HG03460 (cell line): ENCODE results near the gene EFCAB6.

ENCODE experiments used
- ATAC-seq: cut with Tn5 transposase; IDR thresholded peaks from one replicate; pipeline ENCODE4 v1.9.1; 2021; ENCODE audit not compliant: unreplicated experiment

EFCAB6 gene

DNA sequence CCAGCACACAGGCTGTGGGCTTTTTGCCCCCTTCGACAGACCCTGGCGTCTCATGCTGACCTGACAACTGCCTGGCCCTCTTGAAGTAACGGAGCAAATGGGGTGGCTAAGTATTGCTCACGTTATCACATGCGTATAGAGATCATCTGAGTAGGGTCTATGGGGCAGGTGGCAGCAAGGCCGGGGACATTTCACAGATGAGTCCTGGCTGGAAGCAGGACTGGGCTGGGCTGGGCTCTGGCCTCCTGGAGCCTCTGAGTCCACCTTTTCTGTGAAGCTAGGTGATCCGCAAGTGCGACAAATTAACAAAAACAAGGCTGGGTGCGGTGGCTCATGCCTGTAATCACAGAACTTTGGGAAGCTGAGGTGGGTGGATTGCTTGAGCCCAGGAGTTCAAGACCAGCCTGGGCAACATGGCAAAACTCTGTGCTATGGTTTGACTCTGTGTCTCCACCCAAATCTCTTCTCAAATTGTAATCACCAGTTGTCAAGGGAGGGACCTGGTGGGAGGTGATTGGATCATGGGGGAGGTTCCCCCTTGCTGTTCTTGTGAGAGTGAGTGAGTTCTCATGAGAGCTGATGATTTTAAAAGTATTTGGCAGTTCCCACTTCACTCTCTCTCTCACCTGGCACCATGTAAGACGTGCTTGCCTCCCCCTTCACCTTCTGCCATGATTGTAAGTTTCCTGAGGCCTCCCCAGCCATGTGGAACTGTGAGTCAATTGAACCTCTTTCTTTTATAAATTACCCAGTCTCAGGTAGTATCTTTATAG lies 278.3 kb downstream of the EFCAB6 start:
- no peak for ATAC-seq

DNA sequence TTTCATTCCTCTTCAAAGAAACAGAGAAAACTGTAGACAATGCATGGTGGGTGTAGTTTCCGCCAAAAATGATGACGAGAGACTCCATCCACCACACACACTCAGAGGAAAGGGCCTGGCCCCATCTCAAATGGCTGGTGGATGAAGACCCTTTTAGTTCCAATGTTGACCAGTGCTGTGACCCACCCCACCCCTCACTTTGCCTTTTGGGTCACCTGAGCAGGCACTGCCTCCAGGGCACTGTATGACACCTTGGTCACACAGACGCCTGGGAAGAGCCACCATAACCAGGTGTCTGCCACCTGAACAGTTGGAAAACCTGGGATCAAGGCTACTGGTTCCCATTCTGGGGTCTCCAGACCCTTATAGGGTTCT lies 279.0 kb downstream of the EFCAB6 start:
- ATAC-seq: no peak

DNA sequence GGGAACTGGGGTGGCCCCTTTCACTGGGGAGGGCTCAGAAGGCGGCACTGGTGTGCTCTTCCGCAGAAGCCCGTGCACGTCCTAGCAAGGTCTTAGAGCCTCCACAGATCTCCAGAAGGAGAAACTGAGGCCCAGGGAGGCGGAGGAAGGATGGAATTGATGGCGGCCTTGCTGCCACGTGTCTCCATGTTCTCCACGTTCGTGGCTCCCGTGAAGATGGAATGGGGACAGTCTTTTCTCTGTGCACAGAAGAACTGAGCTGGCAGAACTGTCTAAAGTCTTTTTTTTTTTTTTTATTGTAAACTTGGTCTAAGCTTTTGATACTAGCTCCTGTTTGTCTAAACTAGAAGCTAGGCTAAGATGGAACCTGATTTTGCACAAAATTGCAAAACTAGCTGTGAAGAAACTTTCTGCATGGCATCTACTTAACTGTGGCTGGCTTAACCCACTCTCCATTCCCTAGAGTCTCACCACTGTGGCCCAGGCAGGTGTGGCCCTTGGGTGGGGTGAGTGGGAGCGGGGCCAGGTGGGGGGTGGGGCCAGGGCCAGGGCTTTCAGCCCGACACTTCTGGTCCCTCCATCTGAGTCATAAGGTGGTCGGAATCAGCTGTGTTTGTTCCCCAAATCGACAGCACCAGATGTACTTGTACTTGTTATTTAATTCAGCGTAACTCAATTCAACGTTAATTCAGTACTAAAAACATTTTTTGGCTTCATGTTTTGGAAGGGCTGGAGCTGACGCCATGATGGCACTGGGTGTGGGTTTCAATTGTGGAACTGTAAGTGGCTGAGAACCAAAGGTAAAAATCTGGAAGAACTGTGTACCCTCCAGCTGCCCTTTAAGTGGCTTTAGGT lies 279.6 kb downstream of the EFCAB6 start:
- ATAC-seq: no peak

DNA sequence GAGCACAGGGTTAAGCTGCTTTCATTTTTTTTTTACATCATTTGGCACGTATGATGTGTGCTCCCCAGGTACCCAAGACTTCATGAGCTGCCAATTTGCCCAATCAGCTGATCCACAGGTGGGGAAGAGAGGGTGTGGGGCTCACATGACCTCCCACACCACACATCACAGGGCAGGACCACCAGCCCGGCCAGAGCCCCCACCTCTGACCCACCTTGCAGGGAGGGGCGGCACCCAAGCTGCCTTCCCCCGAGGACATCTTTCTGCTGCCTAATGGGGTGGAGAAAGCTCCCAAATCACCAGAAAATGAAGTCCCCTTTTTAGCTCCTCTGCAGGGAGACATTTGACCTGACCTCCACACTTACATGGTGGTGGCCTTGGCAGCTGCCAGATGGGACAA lies 280.5 kb downstream of the EFCAB6 start:
- ATAC-seq: no peak

DNA sequence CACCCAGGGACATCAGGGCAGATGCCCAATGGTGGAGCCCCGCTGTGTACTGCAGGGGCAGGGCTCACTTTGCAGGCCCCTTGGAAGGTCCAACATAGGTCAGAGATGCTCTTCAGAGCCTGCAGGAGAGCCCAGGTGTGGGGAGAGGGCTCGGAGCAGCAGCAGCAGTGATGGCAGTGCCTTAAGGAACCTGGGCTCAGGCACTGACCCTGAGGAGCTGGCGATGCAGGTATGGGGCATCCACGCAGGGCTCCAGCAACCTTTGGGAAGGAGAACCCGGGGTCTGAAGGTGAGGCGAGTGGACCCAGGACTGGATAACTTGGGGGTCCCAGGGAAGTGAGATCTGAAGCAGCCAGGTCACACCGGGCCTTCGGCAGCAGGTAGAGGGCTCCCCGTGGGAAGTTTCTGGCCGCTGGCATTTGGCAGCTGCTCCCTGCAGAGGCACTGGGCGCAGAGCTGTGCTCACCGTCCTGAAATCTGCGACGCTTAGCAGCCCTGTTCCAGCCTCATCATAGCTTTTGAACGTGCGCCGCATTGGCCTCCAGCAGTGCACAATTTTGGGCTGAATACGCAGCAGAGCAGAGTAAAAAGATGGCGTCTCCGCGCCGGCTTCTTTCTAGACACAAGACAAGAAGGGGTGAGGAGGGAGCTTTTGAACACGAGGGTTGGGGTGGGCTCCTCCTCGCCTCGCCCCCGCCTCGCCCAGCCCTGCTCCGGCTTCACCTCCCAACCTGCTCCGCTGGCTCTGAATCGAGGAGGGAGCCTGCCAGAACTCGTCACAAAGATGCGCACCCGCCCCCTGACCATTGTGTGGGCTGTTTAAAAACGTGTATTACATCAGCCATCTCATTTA lies 281.5 kb downstream of the EFCAB6 start:
- ATAC-seq: no peak

DNA sequence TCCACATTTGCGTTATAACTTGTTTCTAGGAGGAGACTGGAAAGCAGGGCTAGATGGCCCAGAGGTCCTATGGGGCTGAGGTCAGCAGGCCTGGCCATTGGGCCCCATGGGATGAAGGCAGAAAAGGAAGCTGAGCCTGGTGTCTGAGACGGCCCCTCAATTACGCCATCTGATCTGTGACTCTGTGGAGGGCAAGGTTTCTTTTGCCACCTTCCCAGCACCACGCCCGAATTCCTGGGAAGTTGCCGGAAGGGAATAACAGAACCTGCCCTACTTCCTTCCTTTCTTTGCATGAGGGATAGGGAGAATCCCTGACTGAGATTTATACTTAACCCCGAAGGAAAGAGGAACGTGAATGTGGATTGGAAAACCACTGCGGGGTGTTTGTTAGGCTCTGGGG lies 282.2 kb downstream of the EFCAB6 start:
- ATAC-seq: no peak

DNA sequence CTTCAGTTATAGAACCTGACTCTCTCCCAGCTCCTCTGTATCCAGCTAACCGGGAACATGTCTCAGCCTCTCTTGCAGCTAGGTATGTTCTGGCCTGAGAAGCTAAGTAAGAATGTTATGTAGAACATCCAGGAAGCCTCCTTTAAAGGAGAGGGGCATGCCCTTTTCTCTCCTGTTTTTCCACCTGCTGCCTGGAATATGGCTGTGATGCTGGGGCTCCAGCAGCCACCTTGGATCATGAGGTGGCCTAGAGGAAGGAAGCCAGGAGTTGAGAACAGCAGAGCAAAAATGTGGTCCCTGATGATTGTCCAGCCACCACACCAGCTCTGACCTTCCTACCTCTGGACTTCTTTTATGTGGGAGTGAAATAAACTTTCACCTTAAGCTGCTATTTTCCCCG lies 282.6 kb downstream of the EFCAB6 start:
- ATAC-seq: no peak

DNA sequence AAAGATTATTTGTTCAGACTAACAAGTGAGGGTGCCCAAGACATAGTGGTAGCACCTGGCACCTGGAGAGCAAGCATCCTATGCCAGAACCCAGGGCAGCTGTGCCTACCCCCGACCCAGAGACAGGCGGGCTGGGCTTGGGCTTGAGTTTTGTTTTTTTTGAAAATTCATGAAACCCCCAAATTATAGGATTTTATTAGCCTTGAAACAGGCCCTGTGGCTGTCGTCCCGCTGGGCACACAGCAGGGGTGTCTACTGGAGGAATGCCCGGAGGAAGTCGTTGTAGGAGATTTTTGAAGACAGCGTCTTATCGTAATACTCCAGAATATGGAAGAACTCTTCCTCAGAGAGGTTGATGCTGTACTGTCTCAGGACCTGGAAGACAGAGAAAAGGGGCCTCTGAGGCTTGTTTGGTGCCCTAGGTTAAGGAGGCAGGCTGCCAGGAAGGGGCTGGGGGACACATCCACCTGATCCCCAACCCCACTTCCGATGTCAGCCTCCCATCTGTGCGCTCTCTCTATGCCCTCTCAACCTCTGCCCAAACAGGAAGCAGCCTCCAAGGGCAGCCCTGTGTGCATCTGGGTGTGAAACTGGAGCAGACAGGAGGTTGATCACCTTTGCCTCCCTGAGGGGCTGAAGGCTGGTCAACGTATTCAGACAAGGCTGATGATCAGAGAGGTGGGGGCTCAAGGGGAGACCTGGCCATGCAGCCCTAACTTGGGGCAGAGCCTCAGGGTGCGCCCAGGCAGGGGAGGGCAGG lies 283.3 kb downstream of the EFCAB6 start:
- ATAC-seq: no peak

DNA sequence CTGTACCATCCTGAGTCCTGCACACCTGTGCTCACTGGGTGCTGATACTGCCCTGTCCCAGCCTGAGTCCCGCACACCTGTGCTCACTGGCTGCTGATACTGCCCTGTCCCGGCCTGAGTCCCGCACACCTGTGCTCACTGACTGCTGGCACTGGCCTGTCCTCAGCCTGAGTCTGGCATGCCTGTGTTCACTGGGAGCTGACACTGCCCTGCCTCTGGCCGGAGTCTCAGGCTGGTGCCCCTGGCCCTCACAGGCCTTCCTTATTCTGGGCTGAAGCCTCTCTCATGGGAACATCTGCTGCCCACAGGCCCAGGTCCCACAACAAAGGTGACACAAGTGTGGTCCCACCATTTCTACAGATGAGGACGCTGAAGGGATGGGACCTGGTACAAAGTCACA lies 285.2 kb downstream of the EFCAB6 start:
- no peak for ATAC-seq

DNA sequence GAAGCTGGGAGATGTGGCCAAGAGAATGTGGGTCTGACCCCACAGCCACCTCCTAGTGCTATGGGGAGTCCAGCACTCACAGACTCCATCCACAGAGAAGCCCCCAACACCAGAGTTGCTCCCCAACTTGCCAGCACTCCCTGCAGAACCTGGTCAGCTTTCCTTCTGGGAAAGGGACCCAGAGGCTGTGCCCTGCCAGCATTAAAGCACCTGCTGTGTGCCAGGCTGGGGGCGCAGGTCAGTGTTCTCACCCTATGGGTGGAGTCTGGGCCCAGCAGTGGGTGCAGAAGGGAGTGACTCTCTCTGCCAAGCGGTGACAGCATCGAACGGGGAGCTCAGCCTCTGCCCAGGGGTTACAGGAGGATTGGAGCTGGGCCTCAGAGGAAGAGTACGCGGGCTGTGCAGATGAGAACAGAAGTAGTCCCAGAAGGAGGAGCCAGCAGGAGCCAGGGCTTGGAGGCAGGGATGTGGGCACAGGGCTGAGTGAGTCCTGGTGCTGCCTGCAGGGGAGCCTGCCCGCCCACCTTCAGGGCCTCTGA lies 285.9 kb downstream of the EFCAB6 start:
- ATAC-seq: no peak

DNA sequence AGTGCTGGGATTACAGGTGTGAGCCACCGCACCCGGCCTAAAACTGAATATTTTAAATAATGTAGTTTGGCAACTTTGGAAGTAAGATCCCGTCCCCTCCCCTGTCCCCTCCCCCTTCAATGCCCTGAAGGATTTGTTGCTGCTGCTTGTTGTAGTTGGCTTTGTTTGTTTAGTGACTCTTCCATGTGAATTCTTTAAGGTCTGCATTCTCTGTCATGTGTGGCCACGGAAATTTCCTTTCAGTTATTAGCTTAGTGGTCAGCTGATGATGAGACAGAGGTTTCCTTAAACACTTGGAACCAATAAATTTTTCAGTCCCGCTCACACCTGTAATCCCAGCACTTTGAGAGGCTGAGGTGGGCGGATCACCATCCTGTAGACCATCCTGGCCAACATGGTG lies 290.4 kb downstream of the EFCAB6 start:
- ATAC-seq: no peak

DNA sequence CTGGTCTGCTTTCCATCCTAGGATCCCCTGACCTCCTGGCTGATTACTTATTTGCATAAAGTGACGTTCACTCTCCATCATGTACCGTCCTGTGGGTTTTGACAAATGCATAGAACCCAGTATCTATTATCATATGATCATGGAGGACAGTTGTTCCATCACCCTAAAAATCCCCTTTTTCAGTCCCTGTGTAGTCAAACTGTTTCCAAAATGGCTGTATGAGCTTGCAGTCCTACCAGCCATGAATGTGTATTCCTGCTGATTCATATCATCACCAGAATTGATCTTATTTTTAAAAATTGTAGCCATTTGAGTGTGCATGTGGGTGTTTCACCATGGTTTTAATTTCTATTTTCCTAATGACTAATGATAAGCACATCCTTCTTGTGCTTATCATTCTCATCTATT lies 291.5 kb downstream of the EFCAB6 start:
- no peak for ATAC-seq

DNA sequence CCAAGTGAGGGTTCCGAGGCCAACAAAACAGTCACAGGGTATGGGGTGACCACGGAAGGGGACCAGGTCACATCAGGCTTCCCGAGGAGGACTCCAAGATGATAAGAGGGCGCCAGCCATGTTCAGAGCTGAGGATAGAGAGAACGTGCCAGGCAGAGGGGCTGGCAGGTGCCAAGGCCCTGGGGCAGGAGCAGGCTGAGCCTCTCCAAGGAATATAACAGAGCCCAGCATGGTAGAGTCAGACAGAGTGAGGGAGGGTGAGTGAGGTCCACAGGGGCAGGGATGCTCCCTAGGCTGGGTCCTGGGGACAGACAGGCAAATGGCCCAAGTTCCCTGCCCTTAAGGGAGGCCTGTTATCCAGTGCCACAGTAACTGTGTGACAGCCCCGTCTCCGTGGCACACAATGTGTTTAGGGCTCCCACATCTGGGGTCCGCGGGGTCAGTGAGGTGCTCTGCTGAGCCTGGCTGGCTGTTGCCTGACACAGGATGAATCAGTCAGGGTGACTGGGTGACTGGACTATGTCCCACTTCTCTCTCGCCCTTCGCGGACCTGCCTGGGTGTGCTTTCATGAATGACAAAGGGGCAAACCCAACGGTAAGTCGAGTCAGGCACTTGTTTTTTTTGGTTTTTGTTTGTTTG lies 295.0 kb downstream of the EFCAB6 start:
- no peak for ATAC-seq

DNA sequence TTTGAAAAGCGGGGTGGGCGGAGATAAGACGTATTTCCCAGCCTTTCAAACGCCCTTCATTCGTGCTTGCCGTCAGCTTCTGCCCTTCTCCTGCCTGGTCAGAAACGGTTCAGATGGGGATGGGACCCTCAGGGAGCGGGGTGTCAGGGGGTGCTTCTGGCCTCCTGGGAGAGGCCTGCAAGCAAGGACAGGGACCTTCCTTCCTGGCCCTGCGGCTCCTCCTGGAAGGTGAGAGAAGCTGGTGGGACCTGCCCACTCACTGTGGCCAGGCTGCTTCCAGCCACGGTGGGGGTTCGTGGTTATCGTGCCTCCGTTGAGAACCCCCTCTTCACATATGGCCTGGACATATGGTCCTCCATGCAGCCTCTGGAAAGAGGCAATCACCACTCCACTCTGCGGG lies 295.7 kb downstream of the EFCAB6 start:
- no peak for ATAC-seq

DNA sequence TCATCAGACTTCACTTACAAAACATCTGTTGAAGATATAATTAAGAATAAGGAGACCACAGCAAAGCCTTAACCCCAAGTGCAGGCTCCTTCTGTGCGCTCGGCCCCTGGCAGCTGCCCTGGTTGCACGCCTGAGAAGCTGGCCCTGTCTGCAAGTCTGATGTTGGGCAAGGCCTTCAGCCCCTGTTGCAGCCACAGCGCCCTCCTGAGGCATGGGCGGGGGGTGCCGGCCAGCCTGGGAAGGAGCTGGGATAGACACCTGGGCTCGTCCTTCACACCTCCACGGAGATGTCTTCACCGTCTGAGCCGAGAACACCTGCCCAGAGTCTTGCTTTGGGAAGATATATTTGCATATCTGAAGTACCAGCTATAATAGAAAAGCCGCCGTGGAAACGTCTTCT lies 296.2 kb downstream of the EFCAB6 start:
- no peak for ATAC-seq

DNA sequence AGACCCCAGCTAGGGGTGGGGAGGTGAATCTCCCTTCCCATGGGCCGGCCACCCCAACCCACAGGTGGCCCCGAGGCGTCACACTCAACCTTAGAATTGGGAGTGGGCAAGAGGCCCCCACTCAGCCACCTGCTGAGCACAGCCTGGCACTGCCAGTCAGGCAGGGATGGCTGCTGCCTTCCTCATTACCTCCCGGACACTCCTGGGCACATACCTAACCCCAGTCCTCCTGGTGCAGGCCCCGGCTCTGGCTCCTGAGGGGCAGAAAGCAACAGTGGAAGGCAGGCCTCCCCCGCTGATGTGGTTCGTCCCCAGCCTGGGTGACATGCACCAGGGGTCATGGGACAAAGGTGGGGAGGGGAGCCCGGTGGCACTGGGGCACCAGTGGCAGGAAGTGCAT lies 296.7 kb downstream of the EFCAB6 start:
- no peak for ATAC-seq

DNA sequence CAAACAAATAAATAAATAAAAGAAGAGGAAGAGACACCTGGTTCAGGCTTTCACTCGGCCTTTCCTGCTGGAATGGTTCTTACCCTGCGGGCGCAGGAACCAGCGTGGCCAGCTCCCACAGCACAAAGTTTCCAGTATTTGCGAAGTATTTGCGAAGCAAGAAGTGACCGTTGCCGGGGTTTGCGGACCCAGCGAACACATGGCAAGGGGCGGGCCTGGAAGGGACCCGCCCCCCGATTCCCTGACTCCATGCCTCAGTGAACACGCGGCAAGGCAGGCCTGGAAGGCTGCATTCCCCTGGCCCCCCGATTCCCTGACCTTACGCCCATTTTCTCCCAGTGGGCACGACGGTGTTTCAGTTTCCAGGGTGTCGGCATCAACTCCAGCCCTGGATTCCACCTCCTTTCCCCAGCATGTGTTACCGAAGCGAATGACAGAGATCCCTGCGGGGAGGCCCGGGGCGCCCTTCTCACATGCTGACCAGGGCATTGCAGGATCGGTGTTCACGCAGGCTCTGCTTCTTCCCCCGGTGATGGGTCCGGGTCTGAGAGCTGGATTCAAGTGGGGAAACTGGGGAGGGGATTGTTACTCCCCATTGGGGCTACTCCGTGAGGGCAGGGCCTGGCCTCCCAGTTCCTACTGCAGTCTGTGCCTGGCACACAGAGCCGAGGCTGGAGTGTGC lies 297.5 kb downstream of the EFCAB6 start:
- no peak for ATAC-seq

DNA sequence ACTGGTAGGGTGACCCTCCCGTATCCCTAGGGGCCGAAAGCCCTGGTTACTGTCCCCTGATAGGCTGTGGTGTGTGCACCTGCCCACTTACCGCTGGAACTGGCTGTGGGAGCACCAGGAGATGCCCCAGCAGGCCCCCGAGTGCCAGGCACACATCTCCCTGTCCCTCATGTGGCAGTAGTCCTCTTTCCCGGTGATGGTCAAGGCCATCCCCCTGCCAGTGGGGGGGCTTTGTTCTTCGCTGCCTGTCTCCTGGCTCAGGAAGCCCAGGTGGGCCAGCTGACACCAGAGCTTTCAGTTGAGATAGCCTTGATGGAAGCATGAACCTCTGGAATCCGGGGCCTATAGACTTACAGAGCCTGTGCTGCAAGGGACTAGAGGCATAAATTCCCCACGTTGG lies 299.8 kb downstream of the EFCAB6 start:
- ATAC-seq: no peak

DNA sequence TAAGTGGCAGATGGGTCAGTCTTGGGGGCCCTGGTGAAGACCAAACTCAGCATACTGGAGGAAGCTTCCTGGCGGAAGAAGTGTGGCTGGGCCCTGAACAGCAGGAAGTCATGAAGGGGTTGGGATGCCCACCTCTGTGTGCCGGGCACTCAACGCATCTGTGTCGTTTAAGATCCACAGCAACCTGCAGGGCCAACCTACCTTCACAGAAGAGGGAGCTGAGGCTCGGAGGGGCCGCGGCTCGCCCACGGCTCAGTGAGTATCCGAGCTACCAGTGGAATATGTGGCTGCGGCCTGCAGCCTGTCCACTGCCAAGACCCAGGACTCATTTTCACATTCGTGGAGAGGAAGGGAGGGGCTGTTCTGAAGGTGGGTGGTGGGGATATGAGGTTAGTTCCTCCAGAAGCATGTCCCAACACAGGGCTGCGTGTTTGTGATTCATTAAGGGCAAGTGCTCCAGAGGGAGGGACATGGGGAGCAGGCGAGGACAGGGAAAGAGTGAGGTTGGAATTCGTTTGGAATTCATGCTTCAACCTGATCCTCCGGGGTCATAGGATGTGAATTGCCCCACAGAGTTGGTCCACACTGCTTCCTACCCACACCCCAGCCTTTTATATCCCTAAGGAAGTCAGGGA lies 300.7 kb downstream of the EFCAB6 start:
- ATAC-seq: no peak
